Left ventricle myocardium superior (tissue), 1 donor: ENCODE results near the gene TFPI. TPM values are rescaled to one million over a fixed set of nuclear protein-coding genes. Genes with fewer than 3 reads are reported as not detected.

ENCODE experiments used
- ATAC-seq: fragments of 200-7000 bp; cut with Tn5 transposase; one replicate; pipeline ENCODE4 v1.9.1; 2020; ENCODE audit warnings: mild to moderate bottlenecking, moderate library complexity
- DNase-seq: peaks from one replicate; pipeline ENCODE4 v3.0.0-alpha.2; 2020
- intact Hi-C: fragments of 100-400 bp; cut with micrococcal nuclease; formaldehyde crosslinking; loops from one replicate; pipeline ENCODE4 v1.11.0; 2022
- total RNA-seq: library from RNA; stranded (reverse); fragmentation: NEBNext Ultra II Directional; extraction: Animal tissue kit (Norgen Biotek cat#: 25700); gene quantifications from one replicate; pipeline ENCODE4 v1.2.1, GENCODE V29; 2021
- donor health status: DM: no; HTN: yes; CAD: no; lungs with severe emphysema.

TFPI gene
- total RNA-seq, 1 donor from 2014 or later = 24.2 TPM

- no peak for ATAC-seq
- intact Hi-C loops = loop anchor here (10.0 kb wide), 1 partner anchor 138 kb away; no protein-coding TSS in a partner anchor
- DNase-seq = no peak
These were observed 111.5 kb downstream of the TFPI start for GRCh38 chr2:187442778-187443177.

GRCh38 chr2:187442378-187442777, 111.9 kb downstream of the TFPI start:
- no peak for ATAC-seq
- DNase-seq = no peak
- intact Hi-C loops = loop anchor here (10.0 kb wide), 1 partner anchor 138 kb away; no protein-coding TSS in a partner anchor

GRCh38 chr2:187440101-187440675, 114.0 kb downstream of the TFPI start:
- no peak for ATAC-seq
- DNase-seq = no peak
- intact Hi-C loops = loop anchor here (10.0 kb wide), 1 partner anchor 135 kb away; no protein-coding TSS in a partner anchor

GRCh38 chr2:187438455-187438854, 115.8 kb downstream of the TFPI start:
- DNase-seq (no peak), ATAC-seq (no peak)
- intact Hi-C loops = no loop called here

- intact Hi-C loops = no loop called here
- no peak for ATAC-seq
- no peak for DNase-seq
These were observed 118.5 kb downstream of the TFPI start for GRCh38 chr2:187435756-187436155.

GRCh38 chr2:187435078-187435477, 119.2 kb downstream of the TFPI start:
- no peak for DNase-seq
- intact Hi-C loops = no loop called here
- ATAC-seq = no peak

- no peak for ATAC-seq
- intact Hi-C loops = no loop called here
- no peak for DNase-seq
These were observed 119.9 kb downstream of the TFPI start for GRCh38 chr2:187434342-187434785.

GRCh38 chr2:187431911-187432310, 122.3 kb downstream of the TFPI start:
- intact Hi-C loops = no loop called here
- DNase-seq (no peak), ATAC-seq (no peak)

- ATAC-seq = no peak
- no peak for DNase-seq
- intact Hi-C loops = no loop called here
These were observed 124.2 kb downstream of the TFPI start for GRCh38 chr2:187429989-187430388.

GRCh38 chr2:187424146-187424545, 130.1 kb downstream of the TFPI start:
- DNase-seq = no peak

GRCh38 chr2:187422282-187422681, 132.0 kb downstream of the TFPI start:
- intact Hi-C loops = no loop called here
- DNase-seq (no peak), ATAC-seq (no peak)

More at GRCh38 chr2:187424146-187424545, 130.1 kb downstream of the TFPI start:
- intact Hi-C loops = no loop called here
- no peak for ATAC-seq

- intact Hi-C loops = no loop called here
- ATAC-seq = no peak
- DNase-seq = no peak
These were observed 132.7 kb downstream of the TFPI start for GRCh38 chr2:187421519-187421918.

- no peak for DNase-seq
- ATAC-seq = no peak
- intact Hi-C loops = no loop called here
These were observed 134.4 kb downstream of the TFPI start for GRCh38 chr2:187419808-187420207.

GRCh38 chr2:187415449-187415848, 138.8 kb downstream of the TFPI start:
- ATAC-seq = no peak
- intact Hi-C loops = no loop called here
- DNase-seq = no peak

Other genes starting within 250 kb of the TFPI start
- 27.5 TPM for gene CALCRL, start 106.2 kb downstream of the TFPI start, total RNA-seq